HG03460 (cell line): Measurements from ENCODE around the gene SLC9A9.

Experiments
- ATAC-seq: cut with Tn5 transposase; IDR thresholded peaks from one replicate; pipeline ENCODE4 v1.9.1; 2021; ENCODE audit not compliant: unreplicated experiment

The SLC9A9 gene

GRCh38 chr3:143604402-143605185 lies 243.7 kb downstream of the SLC9A9 start:
- peak; percentile 81 for ATAC-seq

- no peak for ATAC-seq
Observed at GRCh38 chr3:143603774-143604173, 244.5 kb downstream of the SLC9A9 start.

GRCh38 chr3:143601723-143602484 lies 246.4 kb downstream of the SLC9A9 start:
- ATAC-seq, result no peak

- ATAC-seq, result no peak
Observed at GRCh38 chr3:143600756-143601718, 247.2 kb downstream of the SLC9A9 start.

GRCh38 chr3:143597774-143598652 lies 250.3 kb downstream of the SLC9A9 start:
- ATAC-seq, result no peak

- no peak for ATAC-seq
Observed at GRCh38 chr3:143596957-143597642, 251.2 kb downstream of the SLC9A9 start.

- peak; percentile 94 for ATAC-seq
Observed at GRCh38 chr3:143595456-143596077, 252.7 kb downstream of the SLC9A9 start.

- no peak for ATAC-seq
Observed at GRCh38 chr3:143594206-143594605, 254.1 kb downstream of the SLC9A9 start.

- ATAC-seq, result no peak
Observed at GRCh38 chr3:143590660-143591059, 257.6 kb downstream of the SLC9A9 start.

- no peak for ATAC-seq
Observed at GRCh38 chr3:143586576-143586975, 261.7 kb downstream of the SLC9A9 start.

GRCh38 chr3:143585720-143586456 lies 262.4 kb downstream of the SLC9A9 start:
- ATAC-seq, result no peak

- no peak for ATAC-seq
Observed at GRCh38 chr3:143584474-143584873, 263.8 kb downstream of the SLC9A9 start.

- ATAC-seq, result no peak
Observed at GRCh38 chr3:143581972-143582722, 266.1 kb downstream of the SLC9A9 start.

- no peak for ATAC-seq
Observed at GRCh38 chr3:143578810-143579435, 269.3 kb downstream of the SLC9A9 start.

GRCh38 chr3:143576568-143577270 lies 271.5 kb downstream of the SLC9A9 start:
- ATAC-seq, result no peak

GRCh38 chr3:143574933-143575332 lies 273.3 kb downstream of the SLC9A9 start:
- ATAC-seq, result no peak
